ENCODE measurements around the gene LYAR.
A peak's percentile ranks its signal among the peaks of the same experiment; 100 is the strongest.

Gene LYAR

DNA sequence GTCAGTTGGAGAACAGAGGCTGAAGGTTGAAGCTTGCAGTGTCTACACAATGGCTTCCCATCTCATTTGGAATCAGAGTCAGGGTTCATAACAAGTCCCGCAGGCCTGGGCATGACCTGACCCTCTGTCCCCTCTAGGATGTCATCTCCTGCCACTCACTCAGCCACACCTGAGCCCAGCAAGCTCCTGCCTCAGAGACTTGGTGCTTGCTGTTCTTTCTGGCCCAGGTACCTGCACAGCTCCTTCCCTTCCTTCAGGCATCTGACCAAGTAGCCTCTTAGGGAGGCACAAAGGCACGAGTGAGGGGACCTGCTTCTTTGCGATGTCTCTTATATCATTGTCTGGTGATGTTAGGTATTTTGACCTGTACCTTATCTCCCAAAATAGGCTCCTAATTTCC, 9.1 kb upstream of the LYAR start:
- TF ChIP-seq, protein P1, sequence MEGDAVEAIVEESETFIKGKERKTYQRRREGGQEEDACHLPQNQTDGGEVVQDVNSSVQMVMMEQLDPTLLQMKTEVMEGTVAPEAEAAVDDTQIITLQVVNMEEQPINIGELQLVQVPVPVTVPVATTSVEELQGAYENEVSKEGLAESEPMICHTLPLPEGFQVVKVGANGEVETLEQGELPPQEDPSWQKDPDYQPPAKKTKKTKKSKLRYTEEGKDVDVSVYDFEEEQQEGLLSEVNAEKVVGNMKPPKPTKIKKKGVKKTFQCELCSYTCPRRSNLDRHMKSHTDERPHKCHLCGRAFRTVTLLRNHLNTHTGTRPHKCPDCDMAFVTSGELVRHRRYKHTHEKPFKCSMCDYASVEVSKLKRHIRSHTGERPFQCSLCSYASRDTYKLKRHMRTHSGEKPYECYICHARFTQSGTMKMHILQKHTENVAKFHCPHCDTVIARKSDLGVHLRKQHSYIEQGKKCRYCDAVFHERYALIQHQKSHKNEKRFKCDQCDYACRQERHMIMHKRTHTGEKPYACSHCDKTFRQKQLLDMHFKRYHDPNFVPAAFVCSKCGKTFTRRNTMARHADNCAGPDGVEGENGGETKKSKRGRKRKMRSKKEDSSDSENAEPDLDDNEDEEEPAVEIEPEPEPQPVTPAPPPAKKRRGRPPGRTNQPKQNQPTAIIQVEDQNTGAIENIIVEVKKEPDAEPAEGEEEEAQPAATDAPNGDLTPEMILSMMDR (IDR thresholded peaks at IDR 0.05; ENCODE audit: insufficient read depth, low read depth, low read length, missing control alignments) = no peak
- DNase-seq (ENCODE audit: low read depth) = no peak
- H3K4me3 ChIP-seq (ENCODE audit: low read depth, low read length) = no peak overlapping the region

DNA sequence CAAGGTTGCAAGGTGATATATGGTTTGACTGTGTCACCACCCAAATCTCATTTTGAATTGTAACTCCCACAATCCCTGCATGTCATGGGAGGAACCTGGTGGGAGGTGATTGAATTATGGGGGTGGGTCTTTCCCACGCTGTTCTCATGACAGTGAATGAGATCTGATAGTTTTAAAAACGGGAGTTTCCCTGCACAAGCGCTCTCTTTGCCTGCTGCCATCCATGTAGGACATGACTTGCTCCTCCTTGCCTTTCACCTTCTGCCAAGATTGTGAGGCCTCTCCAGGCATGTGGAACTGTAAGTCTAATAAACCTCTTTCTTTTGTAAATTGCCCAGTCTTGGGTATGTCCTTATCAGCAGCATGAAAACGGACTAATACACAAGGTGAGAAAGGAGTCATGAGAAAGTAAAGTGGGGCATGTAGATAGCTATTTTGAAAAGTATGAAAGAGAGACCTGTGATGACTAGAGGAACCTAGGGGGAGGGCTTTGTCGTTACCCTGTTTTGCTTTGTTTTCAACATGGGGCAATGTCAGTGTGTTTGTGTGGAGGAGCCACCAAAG, 6.4 kb upstream of the LYAR start:
- TF ChIP-seq, protein P1 (IDR thresholded peaks at IDR 0.05; ENCODE audit: insufficient read depth, low read depth, low read length, missing control alignments) = no peak
- no peak for DNase-seq (ENCODE audit: low read depth)
- no peak overlapping the region for H3K4me3 ChIP-seq (ENCODE audit: low read depth, low read length)

DNA sequence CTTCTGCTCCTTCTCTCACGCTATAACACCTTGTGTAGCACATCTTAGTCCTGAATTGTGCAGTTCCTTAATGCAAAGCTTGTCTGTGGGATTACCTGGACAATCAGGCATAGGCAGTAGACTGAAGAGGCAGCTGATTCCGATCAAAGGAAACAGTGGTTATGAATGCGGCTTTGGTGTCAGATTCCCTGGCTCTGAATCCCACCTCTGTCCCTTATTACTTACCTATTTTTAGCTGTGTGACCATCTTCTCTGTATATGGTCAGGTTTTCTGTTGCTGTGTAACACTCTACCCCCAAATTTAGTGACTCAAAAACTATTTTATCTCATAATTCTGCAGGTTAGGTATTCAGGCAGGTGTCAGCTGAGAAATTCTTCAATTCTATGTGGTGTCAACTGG, 3.3 kb upstream of the LYAR start:
- no peak overlapping the region for H3K4me3 ChIP-seq (ENCODE audit: low read depth, low read length)
- DNase-seq (ENCODE audit: low read depth) = no peak
- TF ChIP-seq, protein P1 (IDR thresholded peaks at IDR 0.05; ENCODE audit: insufficient read depth, low read depth, low read length, missing control alignments) = no peak

DNA sequence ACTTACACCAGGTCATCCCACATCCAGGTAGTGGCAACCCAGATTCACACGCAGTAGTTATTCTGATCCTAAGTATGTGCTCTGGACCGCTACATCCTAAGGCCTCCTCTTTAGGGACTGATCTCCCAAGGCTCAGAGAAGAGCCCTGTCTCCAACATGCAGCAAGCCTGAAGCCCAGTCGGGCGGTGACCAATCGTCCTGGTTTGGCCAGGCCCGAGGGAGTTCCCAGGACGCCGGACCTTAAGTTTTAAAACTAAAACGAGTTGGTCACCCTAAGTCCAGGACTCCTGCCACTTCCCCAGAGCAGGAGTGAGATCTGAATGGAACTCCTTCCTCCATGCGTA, 385 bp downstream of the LYAR start:
- TF ChIP-seq, protein P1 (IDR thresholded peaks at IDR 0.05; ENCODE audit: insufficient read depth, low read depth, low read length, missing control alignments) = no peak
- H3K4me3 ChIP-seq (ENCODE audit: low read depth, low read length) = peak overlapping the region; percentile 80
- no peak for DNase-seq (ENCODE audit: low read depth)

DNA sequence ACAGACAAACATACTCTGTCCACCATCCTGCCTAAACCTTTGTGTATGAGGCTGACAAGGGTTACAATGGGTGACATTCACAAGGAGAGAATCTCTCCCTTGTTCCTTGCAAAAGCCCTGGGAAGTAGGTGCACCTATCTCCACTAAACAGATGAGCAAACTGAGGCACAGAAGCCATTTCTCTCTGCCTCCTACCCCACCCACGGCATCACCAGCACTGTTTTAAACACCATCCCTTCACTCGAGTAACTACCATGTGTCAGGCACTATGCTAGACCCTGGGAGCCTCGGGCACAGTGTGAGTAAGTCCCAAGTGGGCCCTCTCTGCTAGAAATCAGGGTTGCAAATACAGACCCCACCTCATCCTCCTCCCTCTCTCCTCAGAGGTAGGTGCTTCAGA, 899 bp downstream of the LYAR start:
- TF ChIP-seq, protein P1 (IDR thresholded peaks at IDR 0.05; ENCODE audit: insufficient read depth, low read depth, low read length, missing control alignments) = no peak
- H3K4me3 ChIP-seq (ENCODE audit: low read depth, low read length) = peak overlapping the region; percentile 80
- no peak for DNase-seq (ENCODE audit: low read depth)

DNA sequence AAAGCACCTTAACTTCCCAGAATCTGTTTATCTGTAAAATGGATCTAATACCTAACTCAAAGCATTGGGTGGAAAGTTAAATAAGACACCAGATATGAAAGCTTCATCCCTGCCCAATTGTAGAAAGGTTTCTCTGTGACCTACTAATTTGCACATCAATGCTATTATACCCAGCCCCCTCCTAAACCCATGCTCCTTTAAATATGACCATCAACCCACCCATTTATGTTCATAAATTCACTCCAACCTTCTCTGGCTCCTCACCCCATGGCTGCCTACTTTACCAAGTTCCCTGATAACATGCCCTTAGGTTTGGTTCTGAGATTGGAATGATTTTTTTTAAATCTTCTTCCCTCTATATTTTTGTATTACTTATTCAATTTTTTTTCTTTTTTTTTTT, 1.9 kb downstream of the LYAR start:
- DNase-seq (ENCODE audit: low read depth) = no peak

More for the DNA sequence above, 1.9 kb downstream of the LYAR start:
- no peak overlapping the region for H3K4me3 ChIP-seq (ENCODE audit: low read depth, low read length)
- TF ChIP-seq, protein P1 (IDR thresholded peaks at IDR 0.05; ENCODE audit: insufficient read depth, low read depth, low read length, missing control alignments) = no peak

Data from GM12865 (cell line).